ENCODE measurements around the gene RXRA.

GRCh38 chr9:134399435-134400056 is 73.3 kb downstream of the RXRA start:
- TF ChIP-seq CTCF (IDR thresholded peaks at IDR 0.05) (no peak), POLR2A (IDR thresholded peaks at IDR 0.05) (no peak)
